GM19395 (cell line): Measurements from ENCODE around the gene CHEK2.
"Not testable (repeated sequence)": the region's sequence is repeated elsewhere in the genome, so short reads cannot be mapped to it uniquely, and the experiment has no call there.

Experiments used
- ATAC-seq: cut with Tn5 transposase; IDR thresholded peaks from one replicate; pipeline ENCODE4 v1.9.1; 2021; ENCODE audit warnings: mild to moderate bottlenecking, moderate library complexity; ENCODE audit not compliant: unreplicated experiment

CHEK2 gene

GRCh38 chr22:28742562-28742962 is 942 bp upstream of the CHEK2 start:
- no peak for ATAC-seq

GRCh38 chr22:28741200-28741784 is 328 bp downstream of the CHEK2 start:
- ATAC-seq: peak; percentile 4

GRCh38 chr22:28738876-28739275 is 2.7 kb downstream of the CHEK2 start:
- ATAC-seq: not testable (repeated sequence)

- ATAC-seq: no peak
Observed at GRCh38 chr22:28737701-28738100, 3.9 kb downstream of the CHEK2 start.

GRCh38 chr22:28736301-28737155 is 5.1 kb downstream of the CHEK2 start:
- no peak for ATAC-seq

GRCh38 chr22:28734393-28734792 is 7.2 kb downstream of the CHEK2 start:
- ATAC-seq: no peak

GRCh38 chr22:28730179-28730578 is 11.4 kb downstream of the CHEK2 start:
- ATAC-seq: no peak

- ATAC-seq: no peak
Observed at GRCh38 chr22:28728621-28729313, 12.9 kb downstream of the CHEK2 start.

- ATAC-seq: no peak
Observed at GRCh38 chr22:28728002-28728401, 13.6 kb downstream of the CHEK2 start.

GRCh38 chr22:28718044-28718443 is 23.6 kb downstream of the CHEK2 start:
- no peak for ATAC-seq

- ATAC-seq: no peak
Observed at GRCh38 chr22:28716686-28717085, 24.9 kb downstream of the CHEK2 start.

- no peak for ATAC-seq
Observed at GRCh38 chr22:28715611-28716010, 26.0 kb downstream of the CHEK2 start.

- ATAC-seq: no peak
Observed at GRCh38 chr22:28714043-28714628, 27.5 kb downstream of the CHEK2 start.

GRCh38 chr22:28711820-28712777 is 29.5 kb downstream of the CHEK2 start:
- ATAC-seq: no peak

GRCh38 chr22:28711341-28711740 is 30.3 kb downstream of the CHEK2 start:
- no peak for ATAC-seq

- no peak for ATAC-seq
Observed at GRCh38 chr22:28710576-28711191, 30.9 kb downstream of the CHEK2 start.

- no peak for ATAC-seq
Observed at GRCh38 chr22:28710107-28710506, 31.5 kb downstream of the CHEK2 start.

GRCh38 chr22:28706845-28707244 is 34.8 kb downstream of the CHEK2 start:
- ATAC-seq: no peak

GRCh38 chr22:28703436-28703835 is 38.2 kb downstream of the CHEK2 start:
- no peak for ATAC-seq

GRCh38 chr22:28702891-28703290 is 38.7 kb downstream of the CHEK2 start:
- ATAC-seq: no peak
